ENCODE data around the gene PLIN5. TPM values are rescaled to one million over a fixed set of nuclear protein-coding genes. Genes with fewer than 3 reads are reported as not detected.

Gene PLIN5
- total and polyA plus RNA-seq, 10 of the 15 experiments (the other 5 are each of a cell fraction or from before 2014, with no cell fraction given): 0.15 to 0.33 TPM; not detected in 8

- CTCF ChIA-PET: interaction anchor here (0.6 to 1.5 kb wide), 5 partner anchors 11 to 1744 kb away, joined by 3 to 4 read pairs (median 3); no protein-coding TSS in a partner anchor
- Histone ChIP-seq H3K4me3 (peak overlapping the region; percentile 99), H3K79me2 (ENCODE audit: control insufficient read depth, insufficient read depth, low read length) (peaks cover 26% of the 10 kb centered on the region), H3K4me1 (ENCODE audit: control insufficient read depth, insufficient read depth, low read length) (peaks cover 7% of the 10 kb centered on the region), H3K27ac (ENCODE audit: control insufficient read depth, insufficient read depth) (no peak overlapping the region; the same call in 1 of the 2 replicates), H3K27me3 (replicated peaks in 1 of 2; ENCODE audit: control insufficient read depth in 2 of 2, insufficient read depth in 2 of 2, low read length in 1 of 2) (no peaks in the 10 kb centered on the region), H4K20me1 (ENCODE audit: control insufficient read depth, insufficient read depth) (no peaks in the 10 kb centered on the region), H3K4me2 (ENCODE audit: control insufficient read depth, insufficient read depth) (peak overlapping the region; percentile 93), H3K36me3 (ENCODE audit: control insufficient read depth in 2 of 2, insufficient read depth in 2 of 2, low read length in 1 of 2) (peaks cover 2 to 9% of the 10 kb centered on the region in 2 experiments; a peak in 3 of 4 replicates), H3K9me3 (replicated peaks; ENCODE audit: control insufficient read depth, insufficient read depth, low read length) (no peaks in the 10 kb centered on the region), H3K9ac (ENCODE audit: control insufficient read depth, insufficient read depth, low read length) (peak overlapping the region; percentile 59), H2AFZ (ENCODE audit: control insufficient read depth, low read depth, low read length) (peak overlapping the region; percentile 80)
- ATAC-seq (peak; percentile 45), FAIRE-seq (peak; percentile 93), DNase-seq (ENCODE audit: low read depth, low spot score) (no peak)
- in situ Hi-C loops (cut with MboI) (no loop called here), intact Hi-C loops (cut with micrococcal nuclease; ENCODE audit: unreplicated experiment) (loop anchor here (5.0 kb wide), 1 partner anchor 248 kb away; the partner anchor contains the start of gene DPP9)
- POLR2A ChIA-PET: interaction anchor here (0.5 to 1.0 kb wide), 4 partner anchors 14 to 130 kb away, joined by 3 to 6 read pairs (median 4); no protein-coding TSS in a partner anchor
- RAD21 ChIA-PET (ENCODE audit: unreplicated experiment): no interaction called here
- SMC1A ChIA-PET (ENCODE audit: uncharacterized antibody, unreplicated experiment): interaction anchor here (0.6 kb wide), 1 partner anchor 13 kb away, joined by 3 read pairs; no protein-coding TSS in a partner anchor
- whole genome bisulfite sequencing (ENCODE audit: insufficient coverage, insufficient replicate concordance, low lambda C conversion rate, missing lambda C conversion rate): 24% methylated on average over 13 of the region's 13 CpGs
- BruUV-seq (replicated peaks): no TSS peak
- peak; percentile 98 for TF ChIP-seq PBX3 (IDR thresholded peaks at IDR 0.05; ENCODE audit: insufficient replicate concordance, low read depth, low read length)
- TF ChIP-seq E2F4 (IDR thresholded peaks at IDR 0.05; ENCODE audit: low read depth, low read length): no peak
- no peak for TF ChIP-seq ZNF24 (IDR thresholded peaks at IDR 0.05)
- TF ChIP-seq PKNOX1 (IDR thresholded peaks at IDR 0.05): peak; percentile 99
- TF ChIP-seq JUND (IDR thresholded peaks at IDR 0.05; ENCODE audit: low read depth, low read length): no peak
- TF ChIP-seq DPF2 (IDR thresholded peaks at IDR 0.05): peak; percentile 94
- peak; percentile 89 for TF ChIP-seq SP1 (IDR thresholded peaks at IDR 0.05; ENCODE audit: low read depth, low read length)
- TF ChIP-seq PAX5 (IDR thresholded peaks at IDR 0.05; ENCODE audit: borderline replicate concordance, low read depth, low read length): no peak
- peak; percentile 92 for TF ChIP-seq NFYB (IDR thresholded peaks at IDR 0.05; ENCODE audit: insufficient read depth, low read depth, low read length)
- TF ChIP-seq SIX5 (IDR thresholded peaks at IDR 0.05; ENCODE audit: low read depth, low read length, severe bottlenecking): no peak
- TF ChIP-seq, protein P1, sequence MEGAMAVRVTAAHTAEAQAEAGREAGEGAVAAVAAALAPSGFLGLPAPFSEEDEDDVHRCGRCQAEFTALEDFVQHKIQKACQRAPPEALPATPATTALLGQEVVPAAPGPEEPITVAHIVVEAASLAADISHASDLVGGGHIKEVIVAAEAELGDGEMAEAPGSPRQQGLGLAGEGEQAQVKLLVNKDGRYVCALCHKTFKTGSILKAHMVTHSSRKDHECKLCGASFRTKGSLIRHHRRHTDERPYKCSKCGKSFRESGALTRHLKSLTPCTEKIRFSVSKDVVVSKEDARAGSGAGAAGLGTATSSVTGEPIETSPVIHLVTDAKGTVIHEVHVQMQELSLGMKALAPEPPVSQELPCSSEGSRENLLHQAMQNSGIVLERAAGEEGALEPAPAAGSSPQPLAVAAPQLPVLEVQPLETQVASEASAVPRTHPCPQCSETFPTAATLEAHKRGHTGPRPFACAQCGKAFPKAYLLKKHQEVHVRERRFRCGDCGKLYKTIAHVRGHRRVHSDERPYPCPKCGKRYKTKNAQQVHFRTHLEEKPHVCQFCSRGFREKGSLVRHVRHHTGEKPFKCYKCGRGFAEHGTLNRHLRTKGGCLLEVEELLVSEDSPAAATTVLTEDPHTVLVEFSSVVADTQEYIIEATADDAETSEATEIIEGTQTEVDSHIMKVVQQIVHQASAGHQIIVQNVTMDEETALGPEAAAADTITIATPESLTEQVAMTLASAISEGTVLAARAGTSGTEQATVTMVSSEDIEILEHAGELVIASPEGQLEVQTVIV (IDR thresholded peaks at IDR 0.05; ENCODE audit: borderline replicate concordance, partially characterized antibody): peak; percentile 48
- peak; percentile 91 for TF ChIP-seq CHD2 (IDR thresholded peaks at IDR 0.05; ENCODE audit: borderline replicate concordance, low read depth, low read length)
- TF ChIP-seq ZBTB40 (IDR thresholded peaks at IDR 0.05; ENCODE audit: borderline replicate concordance): peak; percentile 83; the same call in 1 of the 2 replicates
Observed at GRCh38 chr19:4474514-4475022, 60.5 kb downstream of the PLIN5 start.
